ENCODE measurements around the gene LRMDA. TPM values are rescaled to one million over a fixed set of nuclear protein-coding genes. Genes with fewer than 3 reads are reported as not detected.

LRMDA gene
- total RNA-seq, 2 experiments from 2014 or later = not detected

DNA sequence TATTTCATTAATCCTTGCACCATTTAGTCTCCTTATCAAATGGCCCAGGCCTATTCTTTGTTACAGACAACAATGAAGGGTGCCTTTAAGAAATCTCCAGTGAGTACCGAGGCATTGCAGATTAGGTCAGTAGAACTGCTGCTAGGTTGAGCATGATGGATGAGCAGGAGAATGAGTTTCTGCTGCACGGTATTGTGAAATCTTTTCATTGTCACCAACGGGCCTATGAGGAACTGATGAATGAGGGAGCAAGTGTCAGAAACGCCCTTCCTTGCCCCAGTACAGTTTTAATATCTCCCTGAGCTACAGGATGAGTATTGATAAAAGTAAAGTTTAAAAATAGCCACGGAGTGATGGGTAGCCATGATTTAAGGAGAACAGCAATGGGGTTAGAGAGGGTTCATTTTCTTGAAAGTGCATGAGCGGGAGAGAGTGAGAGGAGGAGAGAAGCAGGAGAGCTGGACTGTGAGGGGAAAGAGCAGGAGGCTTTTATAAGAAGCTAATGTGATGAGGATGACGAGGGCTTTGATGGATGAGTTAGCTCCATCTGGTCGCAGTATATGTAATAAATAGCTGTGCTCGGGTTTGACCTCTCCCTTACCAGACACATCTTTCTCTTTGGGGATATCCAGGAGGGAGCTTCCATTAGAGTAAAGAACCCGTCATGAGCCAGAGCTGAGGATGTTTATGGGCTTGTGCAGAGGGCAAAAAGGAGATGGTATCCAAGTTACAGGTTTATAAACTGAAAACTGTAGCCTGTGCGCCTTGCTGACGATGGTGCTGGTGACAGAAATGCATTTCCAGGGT, 526.1 kb downstream of the LRMDA start:
- Histone ChIP-seq H3K9me2 (ENCODE audit: insufficient read depth, low read length) (no peaks in the 10 kb centered on the region), H2AFZ (ENCODE audit: low read length) (no peak overlapping the region), H3K4me3 (ENCODE audit: low read depth, low read length, poor library complexity, severe bottlenecking) (no peak overlapping the region), H4K20me1 (ENCODE audit: insufficient read depth, low read length) (no peaks in the 10 kb centered on the region), H3K9me3 (ENCODE audit: low read length) (no peaks in the 10 kb centered on the region), H3K36me3 (ENCODE audit: insufficient read depth, low read length) (no peaks in the 10 kb centered on the region), H3K27ac (ENCODE audit: low read depth, low read length, poor library complexity, severe bottlenecking) (no peak overlapping the region), H3K79me2 (ENCODE audit: insufficient read depth, low read depth, low read length) (no peaks in the 10 kb centered on the region), H3K4me2 (ENCODE audit: low read length) (no peak overlapping the region), H3K4me1 (ENCODE audit: insufficient read depth, low read length, poor library complexity, severe bottlenecking) (no peaks in the 10 kb centered on the region)
- BruUV-seq (replicated peaks) = no TSS peak
- ChIA-PET POLR2A (interaction anchor here (0.6 kb wide), 2 partner anchors 114 to 1620 kb away, joined by 3 read pairs; no protein-coding TSS in a partner anchor), CTCF (ENCODE audit: unreplicated experiment) (no interaction called here)
- DNase-seq (ENCODE audit: low spot score) = no peak
- intact Hi-C loops (cut with micrococcal nuclease; ENCODE audit: unreplicated experiment) = no loop called here
- TF ChIP-seq, protein P1, sequence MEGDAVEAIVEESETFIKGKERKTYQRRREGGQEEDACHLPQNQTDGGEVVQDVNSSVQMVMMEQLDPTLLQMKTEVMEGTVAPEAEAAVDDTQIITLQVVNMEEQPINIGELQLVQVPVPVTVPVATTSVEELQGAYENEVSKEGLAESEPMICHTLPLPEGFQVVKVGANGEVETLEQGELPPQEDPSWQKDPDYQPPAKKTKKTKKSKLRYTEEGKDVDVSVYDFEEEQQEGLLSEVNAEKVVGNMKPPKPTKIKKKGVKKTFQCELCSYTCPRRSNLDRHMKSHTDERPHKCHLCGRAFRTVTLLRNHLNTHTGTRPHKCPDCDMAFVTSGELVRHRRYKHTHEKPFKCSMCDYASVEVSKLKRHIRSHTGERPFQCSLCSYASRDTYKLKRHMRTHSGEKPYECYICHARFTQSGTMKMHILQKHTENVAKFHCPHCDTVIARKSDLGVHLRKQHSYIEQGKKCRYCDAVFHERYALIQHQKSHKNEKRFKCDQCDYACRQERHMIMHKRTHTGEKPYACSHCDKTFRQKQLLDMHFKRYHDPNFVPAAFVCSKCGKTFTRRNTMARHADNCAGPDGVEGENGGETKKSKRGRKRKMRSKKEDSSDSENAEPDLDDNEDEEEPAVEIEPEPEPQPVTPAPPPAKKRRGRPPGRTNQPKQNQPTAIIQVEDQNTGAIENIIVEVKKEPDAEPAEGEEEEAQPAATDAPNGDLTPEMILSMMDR (conservative IDR thresholded peaks at IDR 0.05; ENCODE audit: low read length) = no peak
- TF ChIP-seq EZH2phosphoT487 (IDR thresholded peaks at IDR 0.05; ENCODE audit: borderline replicate concordance, low read depth, low read length) = no peak

DNA sequence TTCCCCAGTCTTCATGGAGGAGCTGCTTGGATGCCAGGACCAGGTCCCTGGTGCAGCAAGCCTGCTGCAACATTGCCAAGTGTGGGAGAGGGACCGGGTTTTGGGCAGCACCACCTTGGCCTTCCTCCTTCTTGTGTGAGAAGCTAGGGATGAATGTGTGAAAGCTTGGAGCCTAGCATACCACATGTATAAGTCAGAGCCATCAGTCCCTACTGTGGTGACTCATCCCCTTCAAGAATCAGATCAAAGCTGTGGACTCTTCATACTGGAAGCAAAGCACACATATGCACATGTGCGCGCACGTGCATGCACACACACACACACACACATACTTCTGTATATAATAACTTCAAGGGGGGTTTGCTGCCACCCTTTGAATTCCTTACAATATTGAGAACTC, 527.8 kb downstream of the LRMDA start:
- no peaks in the 10 kb centered on the region for H3K9me3 ChIP-seq (ENCODE audit: low read length)
- TF ChIP-seq EZH2phosphoT487 (IDR thresholded peaks at IDR 0.05; ENCODE audit: borderline replicate concordance, low read depth, low read length) = no peak
- TF ChIP-seq, protein P1 (conservative IDR thresholded peaks at IDR 0.05; ENCODE audit: low read length) = no peak
- no peaks in the 10 kb centered on the region for H4K20me1 ChIP-seq (ENCODE audit: insufficient read depth, low read length)
- H3K27ac ChIP-seq (ENCODE audit: low read depth, low read length, poor library complexity, severe bottlenecking) = no peak overlapping the region
- H3K4me3 ChIP-seq (ENCODE audit: low read depth, low read length, poor library complexity, severe bottlenecking) = no peak overlapping the region
- H3K4me2 ChIP-seq (ENCODE audit: low read length) = no peak overlapping the region
- ChIA-PET CTCF (ENCODE audit: unreplicated experiment) (no interaction called here), POLR2A (no interaction called here)
- H2AFZ ChIP-seq (ENCODE audit: low read length) = no peak overlapping the region
- no TSS peak for BruUV-seq (replicated peaks)
- DNase-seq (ENCODE audit: low spot score) = no peak
- no peaks in the 10 kb centered on the region for H3K79me2 ChIP-seq (ENCODE audit: insufficient read depth, low read depth, low read length)
- H3K4me1 ChIP-seq (ENCODE audit: insufficient read depth, low read length, poor library complexity, severe bottlenecking) = no peaks in the 10 kb centered on the region
- intact Hi-C loops (cut with micrococcal nuclease; ENCODE audit: unreplicated experiment) = no loop called here
- no peaks in the 10 kb centered on the region for H3K36me3 ChIP-seq (ENCODE audit: insufficient read depth, low read length)
- H3K9me2 ChIP-seq (ENCODE audit: insufficient read depth, low read length) = no peaks in the 10 kb centered on the region

DNA sequence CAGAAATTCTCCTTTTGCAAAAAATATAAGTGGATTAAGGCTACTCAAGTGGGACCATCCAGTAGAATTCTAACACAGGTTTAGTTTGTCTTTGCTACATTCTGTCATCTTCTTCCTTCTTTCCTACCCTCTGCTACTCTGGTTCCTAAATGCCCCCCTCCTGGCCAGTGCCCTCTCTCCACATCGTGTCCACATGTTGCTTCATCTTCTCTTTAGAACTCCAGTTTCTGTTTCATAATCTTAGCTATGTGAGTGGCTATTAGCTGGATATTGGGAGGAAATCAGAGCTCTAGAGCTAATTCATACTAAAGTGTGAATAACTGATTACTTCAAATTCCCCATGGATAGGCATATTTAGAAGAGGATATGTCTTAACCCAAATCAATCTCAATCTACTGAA, 528.5 kb downstream of the LRMDA start:
- H3K4me3 ChIP-seq (ENCODE audit: low read depth, low read length, poor library complexity, severe bottlenecking) = no peak overlapping the region
- BruUV-seq (replicated peaks) = no TSS peak
- ChIA-PET POLR2A (interaction anchor here (0.6 kb wide), 1 partner anchor 17 kb away, joined by 3 read pairs; no protein-coding TSS in a partner anchor), CTCF (ENCODE audit: unreplicated experiment) (no interaction called here)
- no peak overlapping the region for H3K4me2 ChIP-seq (ENCODE audit: low read length)
- no peaks in the 10 kb centered on the region for H4K20me1 ChIP-seq (ENCODE audit: insufficient read depth, low read length)
- intact Hi-C loops (cut with micrococcal nuclease; ENCODE audit: unreplicated experiment) = no loop called here
- no peak for DNase-seq (ENCODE audit: low spot score)
- H3K9me2 ChIP-seq (ENCODE audit: insufficient read depth, low read length) = no peaks in the 10 kb centered on the region
- no peak overlapping the region for H3K27ac ChIP-seq (ENCODE audit: low read depth, low read length, poor library complexity, severe bottlenecking)
- no peaks in the 10 kb centered on the region for H3K9me3 ChIP-seq (ENCODE audit: low read length)
- TF ChIP-seq, protein P1 (conservative IDR thresholded peaks at IDR 0.05; ENCODE audit: low read length) = no peak
- no peak for TF ChIP-seq EZH2phosphoT487 (IDR thresholded peaks at IDR 0.05; ENCODE audit: borderline replicate concordance, low read depth, low read length)
- no peak overlapping the region for H2AFZ ChIP-seq (ENCODE audit: low read length)
- H3K79me2 ChIP-seq (ENCODE audit: insufficient read depth, low read depth, low read length) = no peaks in the 10 kb centered on the region
- no peaks in the 10 kb centered on the region for H3K4me1 ChIP-seq (ENCODE audit: insufficient read depth, low read length, poor library complexity, severe bottlenecking)
- no peaks in the 10 kb centered on the region for H3K36me3 ChIP-seq (ENCODE audit: insufficient read depth, low read length)

Measured in OCI-LY7 (cell line).